ENCODE measurements around the gene PLEKHB2.
A peak's percentile ranks its signal among the peaks of the same experiment; 100 is the strongest.

Gene PLEKHB2

DNA sequence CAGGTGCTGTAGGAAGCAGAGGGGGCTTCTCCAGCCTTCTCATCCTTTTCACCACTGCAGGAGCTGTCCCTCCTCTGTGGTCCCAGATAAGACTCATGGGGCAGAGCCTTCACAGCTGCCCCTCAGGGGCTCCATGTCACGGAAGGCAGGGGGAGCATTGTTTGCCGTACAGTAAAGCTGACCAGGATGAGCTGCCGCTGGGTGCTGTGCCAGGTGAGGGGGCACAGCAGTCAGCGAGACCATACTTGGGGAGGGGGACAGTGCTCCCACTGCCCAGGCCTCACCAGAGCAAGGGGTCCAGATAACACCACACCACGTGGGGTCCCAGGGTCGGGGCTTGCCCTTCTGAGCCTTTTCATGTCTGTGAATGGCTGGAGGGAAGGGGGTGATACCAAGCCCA, 46.3 kb downstream of the PLEKHB2 start:
- peaks cover 16% of the 10 kb centered on the region for H3K36me3 Mint-ChIP-seq (ENCODE audit: low read depth)
- no peaks in the 10 kb centered on the region for H3K9me3 Mint-ChIP-seq
- H3K4me3 Mint-ChIP-seq = no peak overlapping the region
- H3K4me1 Mint-ChIP-seq = no peaks in the 10 kb centered on the region
- TF ChIP-seq, protein P1, sequence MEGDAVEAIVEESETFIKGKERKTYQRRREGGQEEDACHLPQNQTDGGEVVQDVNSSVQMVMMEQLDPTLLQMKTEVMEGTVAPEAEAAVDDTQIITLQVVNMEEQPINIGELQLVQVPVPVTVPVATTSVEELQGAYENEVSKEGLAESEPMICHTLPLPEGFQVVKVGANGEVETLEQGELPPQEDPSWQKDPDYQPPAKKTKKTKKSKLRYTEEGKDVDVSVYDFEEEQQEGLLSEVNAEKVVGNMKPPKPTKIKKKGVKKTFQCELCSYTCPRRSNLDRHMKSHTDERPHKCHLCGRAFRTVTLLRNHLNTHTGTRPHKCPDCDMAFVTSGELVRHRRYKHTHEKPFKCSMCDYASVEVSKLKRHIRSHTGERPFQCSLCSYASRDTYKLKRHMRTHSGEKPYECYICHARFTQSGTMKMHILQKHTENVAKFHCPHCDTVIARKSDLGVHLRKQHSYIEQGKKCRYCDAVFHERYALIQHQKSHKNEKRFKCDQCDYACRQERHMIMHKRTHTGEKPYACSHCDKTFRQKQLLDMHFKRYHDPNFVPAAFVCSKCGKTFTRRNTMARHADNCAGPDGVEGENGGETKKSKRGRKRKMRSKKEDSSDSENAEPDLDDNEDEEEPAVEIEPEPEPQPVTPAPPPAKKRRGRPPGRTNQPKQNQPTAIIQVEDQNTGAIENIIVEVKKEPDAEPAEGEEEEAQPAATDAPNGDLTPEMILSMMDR (IDR thresholded peaks at IDR 0.05; ENCODE audit: unreplicated experiment in 3 of 3) = no peak
- peaks cover 5% of the 10 kb centered on the region for H3K27me3 Mint-ChIP-seq (ENCODE audit: low read depth)
- no peak overlapping the region for H3K27ac Mint-ChIP-seq

DNA sequence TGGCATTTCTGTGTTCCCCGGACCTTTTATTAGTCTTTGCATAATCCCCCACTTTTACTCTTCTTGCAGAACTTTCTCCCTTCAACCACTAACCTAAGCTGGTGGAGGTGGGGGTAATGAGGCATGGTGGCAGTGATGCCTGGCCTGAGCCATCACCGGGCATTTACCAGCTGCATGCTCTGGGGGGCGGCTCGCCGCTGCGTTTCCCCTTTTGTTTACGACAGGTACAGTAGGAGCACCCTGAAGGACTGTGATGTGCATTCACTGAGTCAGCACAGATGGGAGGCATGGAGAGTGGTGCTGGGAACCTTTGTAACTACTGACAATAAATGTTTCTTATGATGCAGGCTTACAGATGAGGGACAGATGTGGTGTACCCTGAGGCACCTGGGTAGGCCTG, 46.9 kb downstream of the PLEKHB2 start:
- Mint-ChIP-seq H3K36me3 (ENCODE audit: low read depth) (peaks cover 16% of the 10 kb centered on the region), H3K27me3 (ENCODE audit: low read depth) (peaks cover 5% of the 10 kb centered on the region), H3K4me3 (no peak overlapping the region), H3K9me3 (no peaks in the 10 kb centered on the region), H3K27ac (no peak overlapping the region), H3K4me1 (no peaks in the 10 kb centered on the region)
- TF ChIP-seq, protein P1 (IDR thresholded peaks at IDR 0.05; ENCODE audit: unreplicated experiment in 3 of 3) = no peak

DNA sequence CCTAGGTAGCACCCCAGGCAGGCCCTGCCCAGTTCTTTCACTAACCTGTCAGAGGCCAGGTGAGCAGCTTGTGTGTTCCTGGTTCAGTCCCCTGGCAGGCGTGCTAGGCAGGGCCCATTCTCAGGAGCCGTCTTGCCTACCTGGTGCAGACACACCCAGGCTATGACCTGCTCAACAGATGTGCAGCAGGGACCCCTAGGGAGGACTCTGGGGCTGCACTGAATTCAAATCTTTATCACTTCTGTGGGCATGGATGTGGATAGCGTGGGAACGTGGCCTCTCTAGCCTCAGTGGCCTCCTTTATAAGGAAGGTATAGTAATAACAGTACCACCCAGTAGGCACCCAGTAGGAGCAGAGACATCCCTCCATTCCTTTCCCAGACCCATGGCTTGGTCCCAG, 48.4 kb downstream of the PLEKHB2 start:
- peaks cover 16% of the 10 kb centered on the region for H3K36me3 Mint-ChIP-seq (ENCODE audit: low read depth)
- no peak overlapping the region for H3K4me3 Mint-ChIP-seq
- TF ChIP-seq, protein P1 (IDR thresholded peaks at IDR 0.05; ENCODE audit: unreplicated experiment in 3 of 3) = no peak
- no peak overlapping the region for H3K27ac Mint-ChIP-seq
- peaks cover 5% of the 10 kb centered on the region for H3K27me3 Mint-ChIP-seq (ENCODE audit: low read depth)
- H3K9me3 Mint-ChIP-seq = no peaks in the 10 kb centered on the region
- H3K4me1 Mint-ChIP-seq = no peaks in the 10 kb centered on the region

DNA sequence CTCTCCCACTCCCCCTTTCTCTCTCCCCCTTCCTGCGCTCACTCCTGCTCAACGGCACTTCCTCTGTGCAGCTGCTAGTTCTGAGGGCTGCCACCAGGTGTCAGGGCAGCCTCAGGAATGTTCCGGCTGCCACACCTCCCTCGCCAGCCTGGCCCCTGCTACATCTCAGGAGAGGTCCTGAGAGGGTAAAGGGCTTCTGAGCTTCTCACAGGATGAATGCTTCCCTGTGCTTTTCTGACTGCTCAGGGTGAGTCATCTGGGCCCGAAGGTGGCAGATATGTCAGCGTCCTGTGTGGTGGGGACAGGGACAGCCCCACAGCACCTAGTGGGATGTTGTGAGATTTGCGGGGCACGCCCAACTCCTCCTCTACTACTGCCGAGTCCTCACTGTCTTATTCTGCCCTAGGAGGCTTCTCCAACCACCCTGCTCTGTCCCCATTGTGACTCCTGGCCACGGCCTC, 49.0 kb downstream of the PLEKHB2 start:
- Mint-ChIP-seq H3K36me3 (ENCODE audit: low read depth) (peaks cover 15% of the 10 kb centered on the region), H3K27ac (no peak overlapping the region), H3K27me3 (ENCODE audit: low read depth) (peaks cover 5% of the 10 kb centered on the region), H3K9me3 (no peaks in the 10 kb centered on the region), H3K4me1 (no peaks in the 10 kb centered on the region), H3K4me3 (no peak overlapping the region)
- TF ChIP-seq, protein P1 (IDR thresholded peaks at IDR 0.05; ENCODE audit: unreplicated experiment in 3 of 3) = peak; percentile 74 to 89 (median 80)

DNA sequence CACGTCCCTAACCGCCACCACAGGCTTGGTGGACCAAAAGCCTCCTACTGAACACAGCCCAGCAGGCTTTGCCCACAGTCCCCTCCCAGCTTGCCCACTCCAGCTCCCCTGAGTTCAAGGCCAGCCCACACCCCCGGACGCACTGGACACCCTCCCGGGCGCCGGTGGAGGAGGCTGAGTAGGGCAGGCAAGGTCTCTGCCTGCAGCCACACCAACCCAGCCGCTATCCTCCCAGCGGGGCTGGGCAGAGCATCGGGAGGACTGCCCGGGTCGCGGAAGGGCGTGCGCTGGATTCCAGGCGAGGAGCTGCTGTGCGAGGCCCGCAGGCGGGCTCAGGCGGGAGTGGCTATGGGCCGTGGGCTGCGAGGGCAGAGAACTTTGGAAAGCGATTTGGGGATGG, 49.5 kb downstream of the PLEKHB2 start:
- Mint-ChIP-seq H3K36me3 (ENCODE audit: low read depth) (peaks cover 9% of the 10 kb centered on the region), H3K27ac (no peak overlapping the region), H3K9me3 (no peaks in the 10 kb centered on the region), H3K27me3 (ENCODE audit: low read depth) (peaks cover 5% of the 10 kb centered on the region), H3K4me1 (no peaks in the 10 kb centered on the region), H3K4me3 (no peak overlapping the region)
- TF ChIP-seq, protein P1 (IDR thresholded peaks at IDR 0.05; ENCODE audit: unreplicated experiment in 3 of 3) = no peak

DNA sequence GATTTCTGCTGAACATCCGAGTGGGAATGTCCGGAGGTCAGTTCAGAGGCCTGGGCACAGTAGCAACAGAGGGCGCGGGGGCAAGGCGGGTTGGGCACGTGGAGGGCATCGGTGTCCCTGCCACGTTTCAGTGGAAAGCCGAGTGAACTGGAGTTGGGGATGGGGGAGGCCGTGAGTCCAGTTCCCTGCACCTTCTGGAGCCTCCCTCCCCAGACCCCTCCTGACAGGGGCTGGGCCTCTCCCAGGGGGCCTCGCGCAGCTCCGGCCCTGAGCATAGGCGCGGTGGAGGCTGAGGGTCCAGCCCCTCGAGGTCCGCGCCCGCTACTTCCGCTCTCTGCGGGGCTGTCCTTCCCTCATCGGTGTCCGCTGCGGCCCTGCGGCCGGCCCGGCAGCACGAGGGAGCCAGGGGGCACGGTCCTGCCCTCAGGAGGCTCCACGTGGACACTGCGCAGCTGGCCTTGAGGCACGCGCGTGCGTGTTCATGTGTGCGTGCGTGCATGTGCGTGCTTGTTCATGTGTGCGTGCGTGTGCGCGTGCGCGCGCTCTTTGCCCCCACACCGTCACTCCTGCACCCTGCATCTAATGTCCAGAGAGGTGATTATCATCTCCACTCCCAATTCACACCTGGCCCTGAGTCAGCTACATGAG, 50.2 kb downstream of the PLEKHB2 start:
- TF ChIP-seq, protein P1 (IDR thresholded peaks at IDR 0.05; ENCODE audit: unreplicated experiment in 3 of 3) = no peak
- no peaks in the 10 kb centered on the region for H3K4me1 Mint-ChIP-seq

More for the DNA sequence above, 50.2 kb downstream of the PLEKHB2 start:
- H3K27ac Mint-ChIP-seq = no peak overlapping the region
- H3K27me3 Mint-ChIP-seq (ENCODE audit: low read depth) = peaks cover 5% of the 10 kb centered on the region
- no peaks in the 10 kb centered on the region for H3K9me3 Mint-ChIP-seq
- no peak overlapping the region for H3K4me3 Mint-ChIP-seq
- peaks cover 5% of the 10 kb centered on the region for H3K36me3 Mint-ChIP-seq (ENCODE audit: low read depth)
